HEK293T (cell line): ENCODE results near the gene TMEM134.
A peak's percentile ranks its signal among the peaks of the same experiment; 100 is the strongest.

Source experiments
- CTCF ChIA-PET: fragments of 350-600 bp; formaldehyde crosslinking; extraction: SDS; loops from one replicate; lab custom pipeline; 2021; ENCODE audit warnings: antibody characterized with exemption, inconsistent platforms; lab: Yijun Ruan, JAX
- POLR2A ChIA-PET: fragments of 350-600 bp; formaldehyde crosslinking; extraction: SDS; loops from one replicate; lab custom pipeline; 2020; ENCODE audit warnings: antibody characterized with exemption, inconsistent platforms; lab: Yijun Ruan, JAX
- DNase-seq: peaks from one replicate; pipeline ENCODE4 v3.0.0; 2012; ENCODE audit warnings: mixed read lengths; ENCODE audit errors: extremely low spot score
- ARNT ChIP-seq: fragments of 450-650 bp; IDR thresholded peaks from 2 replicates; pipeline ENCODE4 v1.6.1; 2017; ENCODE audit warnings: mild to moderate bottlenecking
- BHLHE40 ChIP-seq: fragments of 450-650 bp; IDR thresholded peaks from 2 replicates; pipeline ENCODE4 v1.6.1; 2016; ENCODE audit warnings: mild to moderate bottlenecking, moderate library complexity, borderline replicate concordance
- CTBP1 ChIP-seq: fragments of 450-650 bp; IDR thresholded peaks from 2 replicates; pipeline ENCODE4 v1.6.1; 2016; ENCODE audit warnings: borderline replicate concordance
- ELF4 ChIP-seq: fragments of 450-650 bp; IDR thresholded peaks from 2 replicates; pipeline ENCODE4 v1.6.1; 2017; ENCODE audit warnings: antibody characterized with exemption
- FOXA1 ChIP-seq: fragments of 450-650 bp; IDR thresholded peaks from 2 replicates; pipeline ENCODE4 v1.6.1; 2016; ENCODE audit warnings: mild to moderate bottlenecking
- FOXK2 ChIP-seq: fragments of 450-650 bp; IDR thresholded peaks from 2 replicates; pipeline ENCODE4 v1.6.1; 2016; ENCODE audit warnings: mild to moderate bottlenecking
- FOXM1 ChIP-seq: fragments of 450-650 bp; IDR thresholded peaks from 2 replicates; pipeline ENCODE4 v1.6.1; 2017; ENCODE audit warnings: mild to moderate bottlenecking, borderline replicate concordance
- HDGF ChIP-seq: fragments of 450-650 bp; IDR thresholded peaks from 2 replicates; pipeline ENCODE4 v1.6.1; 2017; ENCODE audit warnings: antibody characterized with exemption, borderline replicate concordance
- L3MBTL2 ChIP-seq: fragments of 450-650 bp; conservative IDR thresholded peaks from 2 replicates; pipeline ENCODE4 v1.6.1; 2016; ENCODE audit warnings: mild to moderate bottlenecking
- LEF1 ChIP-seq: fragments of 450-650 bp; IDR thresholded peaks from 2 replicates; pipeline ENCODE4 v1.6.1; 2017; ENCODE audit warnings: mild to moderate bottlenecking, borderline replicate concordance
- NFRKB ChIP-seq: fragments of 450-650 bp; IDR thresholded peaks from 2 replicates; pipeline ENCODE4 v1.6.1; 2016; ENCODE audit warnings: mild to moderate bottlenecking, moderate library complexity
- SP1 ChIP-seq: fragments of 450-650 bp; IDR thresholded peaks from 2 replicates; pipeline ENCODE4 v1.6.1; 2017
- SUZ12 ChIP-seq: fragments of 450-650 bp; IDR thresholded peaks from 2 replicates; pipeline ENCODE4 v1.6.1; 2016; ENCODE audit warnings: mild to moderate bottlenecking
- TARDBP ChIP-seq: fragments of 450-650 bp; IDR thresholded peaks from 2 replicates; pipeline ENCODE4 v1.6.1; 2016
- ZNF384 ChIP-seq: fragments of 450-650 bp; IDR thresholded peaks from 2 replicates; pipeline ENCODE4 v1.6.1; 2016
- TF ChIP-seq, protein P1 (sequence below): fragments of 450-650 bp; IDR thresholded peaks from 2 replicates; pipeline ENCODE4 v1.6.1; 2016

TMEM134 gene

DNA sequence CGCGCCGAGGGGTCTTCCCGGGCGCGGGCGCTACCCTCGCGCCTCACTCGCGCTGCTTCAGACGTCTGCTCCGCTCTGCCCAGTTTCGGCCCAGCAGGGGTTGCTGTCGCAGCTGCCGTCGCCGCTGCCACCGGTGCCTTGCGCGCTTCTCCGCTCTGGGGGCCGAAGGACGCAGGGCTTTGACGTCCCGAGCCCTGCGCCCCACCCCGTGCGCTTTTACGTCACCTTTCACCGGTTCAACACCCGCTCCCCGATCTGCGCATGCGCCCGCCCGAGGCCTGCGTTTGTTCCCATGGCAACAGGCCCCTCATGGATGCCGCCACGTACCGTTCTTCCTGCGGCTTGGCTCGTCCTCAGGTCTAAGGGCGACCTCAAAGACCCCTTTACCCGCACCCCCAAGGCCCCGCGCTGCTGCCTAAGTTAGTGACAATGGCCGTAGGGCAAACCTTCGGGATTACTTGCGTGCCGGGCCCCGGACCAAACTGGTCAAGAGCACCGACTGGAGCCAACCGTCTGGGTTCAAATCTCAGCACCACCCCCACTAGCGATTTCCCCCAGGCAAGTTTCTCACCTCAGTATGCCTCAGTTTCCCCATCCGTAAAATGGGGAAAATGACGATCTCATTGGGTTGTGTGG, 39.6 kb upstream of the TMEM134 start:
- POLR2A ChIA-PET: interaction anchor here (1.0 kb wide), 1 partner anchor 65 kb away, joined by 3 read pairs; the partner anchor contains the start of gene CORO1B
- TF ChIP-seq L3MBTL2 (peak; percentile 9; the same call in 1 of the 2 replicates), FOXA1 (no peak)
- CTCF ChIA-PET: no interaction called here
- DNase-seq: peak; percentile 99

DNA sequence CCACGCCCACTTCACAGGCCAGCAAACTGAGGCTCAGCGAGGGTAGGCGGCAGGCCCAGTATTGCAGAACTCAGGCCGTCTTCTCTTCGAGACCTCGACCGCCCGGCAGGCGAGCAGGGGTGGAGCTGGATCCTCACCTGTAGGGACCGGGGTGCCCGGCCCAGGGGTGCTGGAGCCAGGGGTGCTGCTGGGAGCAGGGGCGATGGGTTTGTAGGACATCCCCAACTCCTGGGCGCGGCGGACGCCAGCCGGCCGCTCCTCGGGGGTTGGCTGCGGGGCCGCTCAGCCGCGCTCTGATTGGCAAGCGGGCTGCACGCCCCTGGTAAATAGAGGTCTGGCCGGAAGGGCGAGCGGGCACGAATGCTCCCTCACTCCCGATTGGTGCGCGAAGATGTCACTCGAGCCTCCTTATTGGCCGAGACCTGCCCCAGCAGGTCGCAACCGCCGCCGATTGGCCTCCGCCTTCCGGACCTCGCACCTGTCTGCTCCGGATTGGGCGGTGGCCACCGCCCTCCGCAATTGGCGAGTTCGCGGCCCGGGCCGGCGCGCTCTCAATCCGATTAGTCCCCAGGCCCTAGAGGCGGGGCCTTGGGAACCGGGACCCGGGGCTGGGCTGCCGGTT, 38.9 kb upstream of the TMEM134 start, which contains the start of gene CDK2AP2:
Gene CDK2AP2, minus strand, starts transcription at position 299 of the 622 bp plus-strand sequence. Its CDS starts 80 bp downstream, at position 219.
- TF ChIP-seq BHLHE40 (no peak), HDGF (0 out of 2 replicates have a peak, but pooled peaks have one; percentile 30), ZNF384 (no peak), ARNT (no peak), L3MBTL2 (no peak), FOXK2 (no peak), TARDBP (no peak), FOXA1 (no peak), ELF4 (peak; percentile 50; the same call in 1 of the 2 replicates), LEF1 (no peak; the same call in 1 of the 2 replicates), SUZ12 (no peak), SP1 (no peak), CTBP1 (peak; percentile 16; the same call in 1 of the 2 replicates), NFRKB (no peak), FOXM1 (peak; percentile 31; the same call in 1 of the 2 replicates)
- TF ChIP-seq, protein P1, sequence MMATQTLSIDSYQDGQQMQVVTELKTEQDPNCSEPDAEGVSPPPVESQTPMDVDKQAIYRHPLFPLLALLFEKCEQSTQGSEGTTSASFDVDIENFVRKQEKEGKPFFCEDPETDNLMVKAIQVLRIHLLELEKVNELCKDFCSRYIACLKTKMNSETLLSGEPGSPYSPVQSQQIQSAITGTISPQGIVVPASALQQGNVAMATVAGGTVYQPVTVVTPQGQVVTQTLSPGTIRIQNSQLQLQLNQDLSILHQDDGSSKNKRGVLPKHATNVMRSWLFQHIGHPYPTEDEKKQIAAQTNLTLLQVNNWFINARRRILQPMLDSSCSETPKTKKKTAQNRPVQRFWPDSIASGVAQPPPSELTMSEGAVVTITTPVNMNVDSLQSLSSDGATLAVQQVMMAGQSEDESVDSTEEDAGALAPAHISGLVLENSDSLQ: peak; percentile 99

DNA sequence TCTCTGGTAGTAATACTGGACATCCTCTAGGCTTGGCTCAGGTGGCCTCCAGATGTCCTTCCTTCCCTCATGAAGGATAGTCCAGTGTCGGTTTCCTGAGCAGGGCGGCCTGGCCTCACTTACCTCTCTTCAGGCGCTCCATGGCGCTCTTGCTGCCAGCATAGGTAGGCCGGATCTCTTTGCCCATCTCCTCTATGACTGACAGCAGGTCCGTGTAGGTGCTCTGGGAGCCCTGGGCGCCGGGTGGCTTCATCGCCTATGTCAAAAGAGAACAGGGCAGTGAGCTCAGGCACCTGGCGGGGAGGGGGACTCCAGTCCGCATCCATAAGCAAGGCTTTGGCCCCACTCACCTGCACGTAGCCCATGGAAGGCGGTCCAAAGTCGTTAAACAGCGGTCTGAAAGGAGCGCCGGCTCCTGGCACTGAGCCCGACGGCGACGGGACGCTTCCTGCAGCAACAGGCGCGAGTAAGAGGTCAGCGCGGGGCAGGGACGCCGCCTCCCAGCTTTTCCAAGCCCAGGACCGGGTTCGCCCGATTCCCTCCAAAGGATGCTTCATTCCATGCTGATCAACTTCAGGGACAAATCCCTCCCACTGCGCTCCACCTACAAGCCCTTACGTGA, 38.3 kb upstream of the TMEM134 start:
- ChIA-PET POLR2A (interaction anchor here (1.0 kb wide), 1 partner anchor 64 kb away, joined by 3 read pairs; the partner anchor contains the start of gene CORO1B), CTCF (no interaction called here)
- TF ChIP-seq ZNF384 (no peak), SUZ12 (no peak), FOXA1 (no peak), FOXM1 (no peak), FOXK2 (no peak), L3MBTL2 (no peak), NFRKB (no peak), LEF1 (no peak), HDGF (no peak), SP1 (no peak)
- TF ChIP-seq, protein P1: no peak
- DNase-seq: no peak

More for the DNA sequence above, 38.9 kb upstream of the TMEM134 start, which contains the start of gene CDK2AP2:
- ChIA-PET CTCF (no interaction called here), POLR2A (interaction anchor here (1.0 kb wide), 1 partner anchor 65 kb away, joined by 3 read pairs; the partner anchor contains the start of gene CORO1B)
- peak; percentile 98 for DNase-seq

GRCh38 chr11:67506426-67507051, 37.5 kb upstream of the TMEM134 start:
- TF ChIP-seq ARNT: no peak
- TF ChIP-seq SUZ12: no peak
- ChIA-PET CTCF (interaction anchor here (1.0 kb wide), 1 partner anchor 86 kb away, joined by 3 read pairs; no protein-coding TSS in a partner anchor), POLR2A (no interaction called here)
- no peak for DNase-seq

- CTCF ChIA-PET: interaction anchor here (1.0 kb wide), 1 partner anchor 86 kb away, joined by 3 read pairs; no protein-coding TSS in a partner anchor
- POLR2A ChIA-PET: interaction anchor here (0.6 to 1.7 kb wide), 3 partner anchors 37 to 114 kb away, joined by 3 to 4 read pairs (median 4); partner anchors contain the start of gene RAD9A
- TF ChIP-seq BHLHE40 (no peak), LEF1 (no peak), TARDBP (no peak), SP1 (no peak), NFRKB (no peak), FOXK2 (no peak), ZNF384 (no peak), L3MBTL2 (no peak), FOXM1 (no peak), ARNT (no peak), HDGF (no peak), CTBP1 (no peak)
- TF ChIP-seq, protein P1: no peak
- peak; percentile 79 for DNase-seq
Observed at GRCh38 chr11:67505605-67506396, 36.8 kb upstream of the TMEM134 start.
